22Rv1 (cell line): ENCODE data around the gene CDKAL1.

Experiments used
- ZFX ChIP-seq: fragments of 450-650 bp; IDR thresholded peaks from 2 replicates; pipeline ENCODE4 v1.6.1; 2017; ENCODE audit warnings: antibody characterized with exemption, borderline replicate concordance
- TF ChIP-seq, protein P1 (sequence below): fragments of 450-650 bp; IDR thresholded peaks from 2 replicates; pipeline ENCODE4 v1.5.1; 2017; ENCODE audit warnings: mild to moderate bottlenecking

DNA sequence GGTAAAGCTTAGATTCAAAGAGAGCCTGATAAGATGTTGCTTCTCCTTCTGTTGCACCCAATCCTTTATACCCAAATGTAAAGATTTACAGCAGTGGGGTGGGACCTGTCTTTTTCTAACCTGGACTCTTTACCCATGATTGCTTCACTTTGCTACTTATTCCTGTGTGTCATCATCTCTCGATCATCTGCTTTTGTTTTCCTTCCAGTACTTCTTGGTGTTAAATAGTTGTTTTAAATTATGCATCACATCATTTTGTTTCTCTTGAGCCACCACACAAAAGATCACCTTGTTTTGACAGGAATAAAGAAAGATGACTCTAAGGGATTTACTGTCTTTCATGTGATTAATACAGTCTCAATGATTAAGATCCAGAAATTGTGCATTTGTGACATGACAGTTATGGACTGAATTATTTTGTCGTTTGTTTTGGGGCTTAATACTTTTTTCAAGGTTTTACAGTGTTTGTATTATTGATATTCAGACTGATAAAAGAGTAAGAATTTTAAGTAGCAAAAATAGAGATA, 123.1 kb downstream of the CDKAL1 start:
- TF ChIP-seq, protein P1, sequence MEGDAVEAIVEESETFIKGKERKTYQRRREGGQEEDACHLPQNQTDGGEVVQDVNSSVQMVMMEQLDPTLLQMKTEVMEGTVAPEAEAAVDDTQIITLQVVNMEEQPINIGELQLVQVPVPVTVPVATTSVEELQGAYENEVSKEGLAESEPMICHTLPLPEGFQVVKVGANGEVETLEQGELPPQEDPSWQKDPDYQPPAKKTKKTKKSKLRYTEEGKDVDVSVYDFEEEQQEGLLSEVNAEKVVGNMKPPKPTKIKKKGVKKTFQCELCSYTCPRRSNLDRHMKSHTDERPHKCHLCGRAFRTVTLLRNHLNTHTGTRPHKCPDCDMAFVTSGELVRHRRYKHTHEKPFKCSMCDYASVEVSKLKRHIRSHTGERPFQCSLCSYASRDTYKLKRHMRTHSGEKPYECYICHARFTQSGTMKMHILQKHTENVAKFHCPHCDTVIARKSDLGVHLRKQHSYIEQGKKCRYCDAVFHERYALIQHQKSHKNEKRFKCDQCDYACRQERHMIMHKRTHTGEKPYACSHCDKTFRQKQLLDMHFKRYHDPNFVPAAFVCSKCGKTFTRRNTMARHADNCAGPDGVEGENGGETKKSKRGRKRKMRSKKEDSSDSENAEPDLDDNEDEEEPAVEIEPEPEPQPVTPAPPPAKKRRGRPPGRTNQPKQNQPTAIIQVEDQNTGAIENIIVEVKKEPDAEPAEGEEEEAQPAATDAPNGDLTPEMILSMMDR = no peak
- TF ChIP-seq ZFX = no peak
